GM23338 (cell line): ENCODE measurements around the gene MFAP5. TPM values are rescaled to one million over a fixed set of nuclear protein-coding genes. Genes with fewer than 3 reads are reported as not detected.
"Not testable (repeated sequence)": the region's sequence is repeated elsewhere in the genome, so short reads cannot be mapped to it uniquely, and the experiment has no call there.

Experiments
- ATAC-seq: fragments of 200-7000 bp; cut with Tn5 transposase; 3 replicates; pipeline ENCODE4 v1.9.1; 2020
- DNase-seq: peaks from one replicate; pipeline ENCODE4 v3.0.0-alpha.2; 2015; ENCODE audit warnings: low spot score
- H2AFZ ChIP-seq: fragments of 200-600 bp; sonication (generic); 2 replicates; pipeline ENCODE4 v1.8.0; 2016; ENCODE audit warnings: antibody characterized with exemption, mild to moderate bottlenecking, moderate library complexity
- H3F3A ChIP-seq: fragments of 200-600 bp; sonication (generic); replicated peaks from 2 replicates; pipeline ENCODE4 v1.8.0; 2017; ENCODE audit warnings: antibody characterized with exemption, mixed run types, low read depth
- H3K27ac ChIP-seq: fragments of 200-600 bp; sonication (generic); 2 replicates; pipeline ENCODE4 v1.6.1; 2016; ENCODE audit warnings: low read depth
- H3K27me3 ChIP-seq: fragments of 200-600 bp; sonication (generic); 2 replicates; pipeline ENCODE4 v1.8.0; 2016; ENCODE audit warnings: mild to moderate bottlenecking, mixed run types, moderate library complexity; ENCODE audit not compliant: insufficient read depth
- H3K36me3 ChIP-seq: fragments of 200-600 bp; sonication (generic); 2 replicates; pipeline ENCODE4 v1.8.0; 2016; ENCODE audit warnings: mild to moderate bottlenecking; ENCODE audit not compliant: insufficient read depth
- H3K4me1 ChIP-seq: fragments of 200-600 bp; sonication (generic); 2 replicates; pipeline ENCODE4 v1.8.0; 2016; ENCODE audit warnings: mild to moderate bottlenecking, moderate library complexity; ENCODE audit not compliant: insufficient read depth
- H3K4me2 ChIP-seq: fragments of 200-600 bp; sonication (generic); 2 replicates; pipeline ENCODE4 v1.7.1; 2017; ENCODE audit warnings: mixed run types
- H3K4me3 ChIP-seq: fragments of 200-600 bp; sonication (generic); 2 replicates; pipeline ENCODE4 v1.6.1; 2016; ENCODE audit warnings: mixed run types
- H3K79me2 ChIP-seq: fragments of 200-600 bp; sonication (generic); replicated peaks from 2 replicates; pipeline ENCODE4 v1.8.0; 2017; ENCODE audit warnings: mild to moderate bottlenecking; ENCODE audit not compliant: insufficient read depth
- H3K9me2 ChIP-seq: fragments of 200-600 bp; sonication (generic); 2 replicates; pipeline ENCODE4 v1.8.0; 2017; ENCODE audit not compliant: insufficient read depth
- H4K20me1 ChIP-seq: fragments of 200-600 bp; sonication (generic); replicated peaks from 2 replicates; pipeline ENCODE4 v1.8.0; 2017; ENCODE audit warnings: mild to moderate bottlenecking; ENCODE audit not compliant: insufficient read depth
- H3K27ac Mint-ChIP-seq: 2 replicates; pipeline ENCODE4 v1.8.0; 2020; ENCODE audit warnings: inconsistent platforms, mild to moderate bottlenecking, moderate library complexity, mixed read lengths
- H3K27me3 Mint-ChIP-seq: 3 replicates; pipeline ENCODE4 v1.8.0; 2022; ENCODE audit warnings: low read depth, mild to moderate bottlenecking, moderate library complexity, mixed read lengths, inconsistent platforms; ENCODE audit not compliant: insufficient read depth, poor library complexity
- H3K36me3 Mint-ChIP-seq: 3 replicates; pipeline ENCODE4 v1.8.0; 2021; ENCODE audit warnings: low read depth, mild to moderate bottlenecking, inconsistent platforms, moderate library complexity, mixed read lengths
- H3K4me1 Mint-ChIP-seq: 3 replicates; pipeline ENCODE4 v1.8.0; 2020; ENCODE audit warnings: mild to moderate bottlenecking, inconsistent platforms, mixed read lengths
- H3K4me3 Mint-ChIP-seq: 3 replicates; pipeline ENCODE4 v1.8.0; 2021; ENCODE audit warnings: moderate library complexity, mild to moderate bottlenecking, inconsistent platforms, mixed read lengths
- H3K9me3 Mint-ChIP-seq: 3 replicates; pipeline ENCODE4 v1.8.0; 2020; ENCODE audit warnings: moderate library complexity, mild to moderate bottlenecking, inconsistent platforms, mixed read lengths
- CREB1 ChIP-seq: fragments of 250-450 bp; sonication (Bioruptor Pico); IDR thresholded peaks from 2 replicates; pipeline ENCODE4 v1.5.0; 2020; ENCODE audit warnings: low read depth, mild to moderate bottlenecking, moderate library complexity
- EZH2 ChIP-seq: fragments of 200-600 bp; sonication (generic); IDR thresholded peaks from one replicate; pipeline ENCODE4 v1.8.0; 2017; ENCODE audit warnings: antibody characterized with exemption, mild to moderate bottlenecking, low read depth; ENCODE audit not compliant: unreplicated experiment
- NANOG ChIP-seq: IDR thresholded peaks from 2 replicates; pipeline ENCODE4 v1.6.1; 2016; ENCODE audit warnings: antibody characterized with exemption, borderline replicate concordance
- POLR2AphosphoS5 ChIP-seq: IDR thresholded peaks from 2 replicates; pipeline ENCODE4 v1.6.1; 2016; ENCODE audit warnings: antibody characterized with exemption, low read depth
- STAT1 ChIP-seq: IDR thresholded peaks from one replicate; pipeline ENCODE4 v1.6.1; 2016; ENCODE audit warnings: antibody characterized with exemption; ENCODE audit not compliant: unreplicated experiment
- ZNF331 ChIP-seq: fragments of 250-450 bp; sonication (Bioruptor Pico); IDR thresholded peaks from 2 replicates; pipeline ENCODE4 v1.5.0; 2020; ENCODE audit warnings: low read depth, mild to moderate bottlenecking, moderate library complexity
- polyA plus RNA-seq: library from polyadenylated mRNA; unstranded; fragments of >200 nt; fragmentation: Nextera tagmentation; extraction: Ambion mirVana; gene quantifications from 2 replicates; pipeline ENCODE4 v1.2.1, GENCODE V29; 2016
- total RNA-seq: library from RNA; depleted of rRNA; stranded (reverse); fragments of >200 nt; shearing (Covaris generic); gene quantifications from 2 replicates; pipeline ENCODE4 v1.2.3, GENCODE V29; 2014
- TF ChIP-seq, protein P1 (sequence below), 2 experiments: fragments of 200-600 bp in 1 of 2; sonication (generic) in 1 of 2; conservative IDR thresholded peaks; 2 replicates each; pipeline versions ENCODE4 v1.5.1 to v1.6.1; 2016 to 2017; ENCODE audit warnings: antibody characterized with exemption in 2 of 2, low read depth in 2 of 2, mild to moderate bottlenecking in 2 of 2, moderate library complexity in 1 of 2
- TF ChIP-seq, protein P2 (sequence below): IDR thresholded peaks from one replicate; pipeline ENCODE4 v1.6.1; 2018; ENCODE audit warnings: antibody characterized with exemption; ENCODE audit not compliant: unreplicated experiment
- TF ChIP-seq, protein P3 (sequence below): IDR thresholded peaks from 2 replicates; pipeline ENCODE4 v1.6.1; 2016; ENCODE audit warnings: antibody characterized with exemption

MFAP5 gene
- total and polyA plus RNA-seq, 2 experiments from 2014 or later = 0.68 to 0.90 TPM

DNA sequence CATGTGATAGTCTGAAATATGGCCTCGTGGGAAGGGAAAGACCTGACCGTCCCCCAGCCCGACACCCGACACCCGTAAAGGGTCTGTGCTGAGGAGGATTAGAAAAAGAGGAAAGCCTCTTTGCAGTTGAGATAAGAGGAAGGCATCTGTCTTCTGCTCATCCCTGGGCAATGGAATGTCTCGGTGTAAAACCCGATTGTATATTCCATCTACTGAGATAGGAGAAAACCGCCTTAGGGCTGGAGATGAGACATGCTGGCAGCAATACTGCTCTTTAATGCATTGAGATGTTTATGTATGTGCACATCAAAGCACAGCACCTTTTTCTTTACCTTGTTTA lies 26.6 kb downstream of the MFAP5 start:
- peaks cover 47% of the 10 kb centered on the region for H3K4me1 Mint-ChIP-seq

DNA sequence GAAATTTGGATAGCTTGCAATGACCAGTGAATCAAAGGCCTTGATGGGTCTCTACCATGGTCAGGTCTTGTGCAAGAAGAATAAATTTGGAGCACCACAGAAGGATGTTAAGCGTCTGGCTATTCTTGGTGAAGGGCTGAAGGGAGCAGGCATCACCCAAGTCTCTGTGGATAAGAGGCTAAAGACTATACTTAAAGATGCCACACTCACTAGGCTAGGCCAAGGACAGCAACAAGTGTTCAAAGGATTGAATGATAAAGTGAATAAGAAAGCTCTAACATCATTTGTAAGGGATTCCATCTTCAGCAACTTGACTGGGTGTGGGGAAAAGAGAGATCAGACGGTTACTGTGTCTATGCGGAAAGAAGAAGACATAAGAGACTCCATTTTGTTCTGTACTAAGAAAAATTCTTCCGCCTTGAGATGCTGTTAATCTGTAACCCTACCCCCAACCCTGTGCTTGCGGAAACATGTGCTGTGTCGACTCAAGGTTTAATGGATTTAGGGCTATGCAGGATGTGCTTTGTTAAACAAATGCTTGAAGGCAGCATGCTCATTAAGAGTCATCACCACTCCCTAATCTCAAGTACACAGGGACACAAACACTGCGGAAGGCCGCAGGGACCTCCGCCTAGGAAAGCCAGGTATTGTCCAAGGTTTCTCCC lies 27.2 kb downstream of the MFAP5 start:
- H2AFZ ChIP-seq = not testable (repeated sequence)
- peak overlapping the region; percentile 89 for H3K27ac Mint-ChIP-seq
- ATAC-seq = peak; percentile 36; the same call in 2 of the 3 replicates

More for the DNA sequence above, 26.6 kb downstream of the MFAP5 start:
- Histone ChIP-seq H3K27ac (peak overlapping the region; percentile 99), H3K4me3 (peak overlapping the region; percentile 31), H3F3A (peaks cover 11% of the 10 kb centered on the region), H3K4me2 (peak overlapping the region; percentile 66), H3K4me1 (peaks cover 27% of the 10 kb centered on the region), H3K9me2 (peaks cover 10% of the 10 kb centered on the region; the same call in 1 of the 2 replicates)
- not testable (repeated sequence) for H3K4me3 Mint-ChIP-seq, H3K27me3 ChIP-seq, H4K20me1 ChIP-seq, DNase-seq, H2AFZ ChIP-seq, H3K27me3 Mint-ChIP-seq, H3K9me3 Mint-ChIP-seq, H3K79me2 ChIP-seq, ATAC-seq, H3K36me3 ChIP-seq
- Mint-ChIP-seq H3K27ac (peak overlapping the region; percentile 89), H3K36me3 (peaks cover 15% of the 10 kb centered on the region)
- 0 out of 2 replicates have a peak, but pooled peaks have one; percentile 4 for TF ChIP-seq NANOG

DNA sequence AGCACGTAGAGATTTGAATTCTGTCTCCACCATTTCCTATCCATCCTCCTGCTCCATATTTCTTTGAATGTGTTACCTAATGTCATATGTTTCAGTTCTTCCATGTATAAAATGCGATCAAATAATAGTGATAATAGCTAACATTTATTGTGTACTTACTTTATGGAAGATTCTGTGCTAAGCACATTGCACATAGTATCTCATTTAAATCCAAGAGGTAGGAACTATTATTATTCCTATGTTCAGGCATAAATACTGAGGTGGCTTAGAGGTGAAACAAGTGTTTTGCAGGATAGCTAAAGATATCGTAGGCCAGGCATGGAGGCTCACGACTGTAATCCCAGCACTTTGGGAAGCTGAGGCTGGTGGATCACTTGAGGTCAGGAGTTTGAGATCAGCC lies 32.5 kb downstream of the MFAP5 start:
- Histone ChIP-seq H3F3A (no peaks in the 10 kb centered on the region), H3K36me3 (no peaks in the 10 kb centered on the region; the same call in 1 of the 2 replicates), H3K27ac (no peak overlapping the region), H3K9me2 (no peaks in the 10 kb centered on the region), H3K4me1 (peaks cover 8% of the 10 kb centered on the region; the same call in 1 of the 2 replicates), H2AFZ (no peak overlapping the region), H3K4me2 (no peak overlapping the region), H4K20me1 (no peaks in the 10 kb centered on the region), H3K79me2 (no peaks in the 10 kb centered on the region), H3K27me3 (no peaks in the 10 kb centered on the region), H3K4me3 (no peak overlapping the region)
- Mint-ChIP-seq H3K9me3 (peaks cover 8% of the 10 kb centered on the region), H3K4me3 (no peak overlapping the region), H3K4me1 (peaks cover 10% of the 10 kb centered on the region), H3K36me3 (peaks cover 16% of the 10 kb centered on the region), H3K27me3 (no peaks in the 10 kb centered on the region), H3K27ac (no peak overlapping the region)
- TF ChIP-seq EZH2 (no peak), NANOG (no peak), CREB1 (CRISPR knock-in tag) (no peak), STAT1 (no peak)
- TF ChIP-seq, protein P1, sequence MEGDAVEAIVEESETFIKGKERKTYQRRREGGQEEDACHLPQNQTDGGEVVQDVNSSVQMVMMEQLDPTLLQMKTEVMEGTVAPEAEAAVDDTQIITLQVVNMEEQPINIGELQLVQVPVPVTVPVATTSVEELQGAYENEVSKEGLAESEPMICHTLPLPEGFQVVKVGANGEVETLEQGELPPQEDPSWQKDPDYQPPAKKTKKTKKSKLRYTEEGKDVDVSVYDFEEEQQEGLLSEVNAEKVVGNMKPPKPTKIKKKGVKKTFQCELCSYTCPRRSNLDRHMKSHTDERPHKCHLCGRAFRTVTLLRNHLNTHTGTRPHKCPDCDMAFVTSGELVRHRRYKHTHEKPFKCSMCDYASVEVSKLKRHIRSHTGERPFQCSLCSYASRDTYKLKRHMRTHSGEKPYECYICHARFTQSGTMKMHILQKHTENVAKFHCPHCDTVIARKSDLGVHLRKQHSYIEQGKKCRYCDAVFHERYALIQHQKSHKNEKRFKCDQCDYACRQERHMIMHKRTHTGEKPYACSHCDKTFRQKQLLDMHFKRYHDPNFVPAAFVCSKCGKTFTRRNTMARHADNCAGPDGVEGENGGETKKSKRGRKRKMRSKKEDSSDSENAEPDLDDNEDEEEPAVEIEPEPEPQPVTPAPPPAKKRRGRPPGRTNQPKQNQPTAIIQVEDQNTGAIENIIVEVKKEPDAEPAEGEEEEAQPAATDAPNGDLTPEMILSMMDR (conservative IDR thresholded peaks at IDR 0.05; ENCODE audit: low read depth in 2 of 2) = no peak
- TF ChIP-seq, protein P2, sequence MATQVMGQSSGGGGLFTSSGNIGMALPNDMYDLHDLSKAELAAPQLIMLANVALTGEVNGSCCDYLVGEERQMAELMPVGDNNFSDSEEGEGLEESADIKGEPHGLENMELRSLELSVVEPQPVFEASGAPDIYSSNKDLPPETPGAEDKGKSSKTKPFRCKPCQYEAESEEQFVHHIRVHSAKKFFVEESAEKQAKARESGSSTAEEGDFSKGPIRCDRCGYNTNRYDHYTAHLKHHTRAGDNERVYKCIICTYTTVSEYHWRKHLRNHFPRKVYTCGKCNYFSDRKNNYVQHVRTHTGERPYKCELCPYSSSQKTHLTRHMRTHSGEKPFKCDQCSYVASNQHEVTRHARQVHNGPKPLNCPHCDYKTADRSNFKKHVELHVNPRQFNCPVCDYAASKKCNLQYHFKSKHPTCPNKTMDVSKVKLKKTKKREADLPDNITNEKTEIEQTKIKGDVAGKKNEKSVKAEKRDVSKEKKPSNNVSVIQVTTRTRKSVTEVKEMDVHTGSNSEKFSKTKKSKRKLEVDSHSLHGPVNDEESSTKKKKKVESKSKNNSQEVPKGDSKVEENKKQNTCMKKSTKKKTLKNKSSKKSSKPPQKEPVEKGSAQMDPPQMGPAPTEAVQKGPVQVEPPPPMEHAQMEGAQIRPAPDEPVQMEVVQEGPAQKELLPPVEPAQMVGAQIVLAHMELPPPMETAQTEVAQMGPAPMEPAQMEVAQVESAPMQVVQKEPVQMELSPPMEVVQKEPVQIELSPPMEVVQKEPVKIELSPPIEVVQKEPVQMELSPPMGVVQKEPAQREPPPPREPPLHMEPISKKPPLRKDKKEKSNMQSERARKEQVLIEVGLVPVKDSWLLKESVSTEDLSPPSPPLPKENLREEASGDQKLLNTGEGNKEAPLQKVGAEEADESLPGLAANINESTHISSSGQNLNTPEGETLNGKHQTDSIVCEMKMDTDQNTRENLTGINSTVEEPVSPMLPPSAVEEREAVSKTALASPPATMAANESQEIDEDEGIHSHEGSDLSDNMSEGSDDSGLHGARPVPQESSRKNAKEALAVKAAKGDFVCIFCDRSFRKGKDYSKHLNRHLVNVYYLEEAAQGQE = no peak
- DNase-seq = no peak
- ATAC-seq = no peak

More for the DNA sequence above, 27.2 kb downstream of the MFAP5 start:
- not testable (repeated sequence) for H3K79me2 ChIP-seq, H3K36me3 ChIP-seq, H4K20me1 ChIP-seq, H3K9me3 Mint-ChIP-seq, H3K4me3 Mint-ChIP-seq, H3K4me3 ChIP-seq, H3K27me3 Mint-ChIP-seq, H3K27me3 ChIP-seq, H3K4me2 ChIP-seq
- Histone ChIP-seq H3K4me1 (peaks cover 27% of the 10 kb centered on the region), H3F3A (peaks cover 11% of the 10 kb centered on the region), H3K27ac (peak overlapping the region; percentile 99), H3K9me2 (peaks cover 10% of the 10 kb centered on the region; the same call in 1 of the 2 replicates)
- peak; percentile 58 for TF ChIP-seq NANOG
- peak; percentile 15; the same call in 1 of the 2 replicates for TF ChIP-seq POLR2AphosphoS5
- TF ChIP-seq, protein P3, sequence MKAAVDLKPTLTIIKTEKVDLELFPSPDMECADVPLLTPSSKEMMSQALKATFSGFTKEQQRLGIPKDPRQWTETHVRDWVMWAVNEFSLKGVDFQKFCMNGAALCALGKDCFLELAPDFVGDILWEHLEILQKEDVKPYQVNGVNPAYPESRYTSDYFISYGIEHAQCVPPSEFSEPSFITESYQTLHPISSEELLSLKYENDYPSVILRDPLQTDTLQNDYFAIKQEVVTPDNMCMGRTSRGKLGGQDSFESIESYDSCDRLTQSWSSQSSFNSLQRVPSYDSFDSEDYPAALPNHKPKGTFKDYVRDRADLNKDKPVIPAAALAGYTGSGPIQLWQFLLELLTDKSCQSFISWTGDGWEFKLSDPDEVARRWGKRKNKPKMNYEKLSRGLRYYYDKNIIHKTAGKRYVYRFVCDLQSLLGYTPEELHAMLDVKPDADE = peak; percentile 29; the same call in 1 of the 2 replicates
- 0 out of 2 replicates have a peak, but pooled peaks have one; percentile 22 for TF ChIP-seq ZNF331 (CRISPR knock-in tag)
- Mint-ChIP-seq H3K4me1 (peaks cover 47% of the 10 kb centered on the region), H3K36me3 (peaks cover 15% of the 10 kb centered on the region)
- DNase-seq = peak; percentile 65
